BJ (cell line): ENCODE measurements around the gene OCSTAMP. TPM values are rescaled to one million over a fixed set of nuclear protein-coding genes. Genes with fewer than 3 reads are reported as not detected.

Experiments used
- CTCF ChIA-PET: fragments of 350-600 bp; formaldehyde crosslinking; extraction: SDS; loops from one replicate; lab custom pipeline; 2021; ENCODE audit warnings: antibody characterized with exemption, inconsistent platforms; lab: Yijun Ruan, JAX
- POLR2A ChIA-PET: fragments of 300-600 bp; sonication (Branson Sonifier 250); formaldehyde crosslinking; extraction: SDS; loops from one replicate; lab custom pipeline; 2021; ENCODE audit warnings: antibody characterized with exemption; lab: Charles Lee
- DNase-seq: peaks from one replicate; pipeline ENCODE4 v3.0.0-alpha.2; 2011; ENCODE audit warnings: low read depth
- H3K27me3 ChIP-seq: 2 replicates; pipeline ENCODE4 v1.6.0; 2011; ENCODE audit warnings: low read length; ENCODE audit not compliant: control insufficient read depth, insufficient read depth
- H3K36me3 ChIP-seq: 2 replicates; pipeline ENCODE4 v1.5.1; 2011; ENCODE audit warnings: low read length; ENCODE audit not compliant: control insufficient read depth, insufficient read depth
- H3K4me3 ChIP-seq: 2 replicates; pipeline ENCODE4 v1.5.1; 2011; ENCODE audit warnings: low read depth, mild to moderate bottlenecking, control low read depth, low read length
- CTCF ChIP-seq: IDR thresholded peaks from 2 replicates; pipeline ENCODE4 v1.5.1; 2011; ENCODE audit warnings: low read depth, mild to moderate bottlenecking, control low read depth, inconsistent platforms, low read length, moderate library complexity; ENCODE audit not compliant: insufficient read depth
- polyA plus RNA-seq: library from polyadenylated mRNA; depleted of rRNA; stranded (reverse); fragments of >200 nt; gene quantifications from 2 replicates; pipeline ENCODE4 v1.2.3, GENCODE V29; 2011

The OCSTAMP gene
- polyA plus RNA-seq, 1 experiment = not detected

- TF ChIP-seq CTCF = no peak
- CTCF ChIA-PET = interaction anchor here (1.2 to 1.6 kb wide), 2 partner anchors 10 to 58 kb away, joined by 4 to 6 read pairs; no protein-coding TSS in a partner anchor
- H3K27me3 ChIP-seq = no peaks in the 10 kb centered on the region
- no peak overlapping the region for H3K4me3 ChIP-seq
- DNase-seq = no peak
- H3K36me3 ChIP-seq = no peaks in the 10 kb centered on the region
- POLR2A ChIA-PET = no interaction called here
Observed at GRCh38 chr20:46509523-46509922, 40.9 kb downstream of the OCSTAMP start.

GRCh38 chr20:46507760-46508407 lies 42.6 kb downstream of the OCSTAMP start:
- ChIA-PET POLR2A (no interaction called here), CTCF (no interaction called here)
- no peak for DNase-seq
- Histone ChIP-seq H3K36me3 (no peaks in the 10 kb centered on the region), H3K27me3 (no peaks in the 10 kb centered on the region), H3K4me3 (no peak overlapping the region)
- no peak for TF ChIP-seq CTCF

GRCh38 chr20:46505506-46505905 lies 44.9 kb downstream of the OCSTAMP start:
- ChIA-PET CTCF (no interaction called here), POLR2A (no interaction called here)
- TF ChIP-seq CTCF = no peak
- H3K36me3 ChIP-seq = no peaks in the 10 kb centered on the region
- no peak for DNase-seq
- no peak overlapping the region for H3K4me3 ChIP-seq
- H3K27me3 ChIP-seq = no peaks in the 10 kb centered on the region

- Histone ChIP-seq H3K27me3 (no peaks in the 10 kb centered on the region), H3K36me3 (no peaks in the 10 kb centered on the region), H3K4me3 (no peak overlapping the region)
- CTCF ChIA-PET = no interaction called here
- TF ChIP-seq CTCF = no peak
- POLR2A ChIA-PET = no interaction called here
- no peak for DNase-seq
Observed at GRCh38 chr20:46501961-46502360, 48.5 kb downstream of the OCSTAMP start.

GRCh38 chr20:46501337-46501942 lies 49.0 kb downstream of the OCSTAMP start:
- no peaks in the 10 kb centered on the region for H3K36me3 ChIP-seq
- no peak overlapping the region for H3K4me3 ChIP-seq
- H3K27me3 ChIP-seq = no peaks in the 10 kb centered on the region
- POLR2A ChIA-PET = no interaction called here
- no peak for DNase-seq
- CTCF ChIA-PET = no interaction called here
- TF ChIP-seq CTCF = no peak
